Endothelial cell of umbilical vein (primary cell): ENCODE measurements around the gene ZNF672. TPM values are rescaled to one million over a fixed set of nuclear protein-coding genes. Genes with fewer than 3 reads are reported as not detected.

Experiments used
- BruUV-seq: library from RNA; stranded (reverse); fragments of 400-500 nt; replicated peaks from 2 replicates; lab custom pipeline; 2021; lab: Mats Ljungman, UMichigan
- CTCF ChIA-PET: fragments of 300-600, 350-600 bp; sonication (Branson Sonifier 250); formaldehyde crosslinking; loops from one replicate; lab custom pipeline; 2021; ENCODE audit warnings: antibody characterized with exemption, inconsistent platforms; lab: Charles Lee
- POLR2A ChIA-PET: fragments of 300-600, 350-600 bp; sonication (Branson Sonifier 250); formaldehyde crosslinking; loops from one replicate; lab custom pipeline; 2021; ENCODE audit warnings: antibody characterized with exemption, inconsistent platforms; lab: Charles Lee
- DNase-seq: peaks from one replicate; pipeline ENCODE4 v3.0.0-alpha.2; 2011; ENCODE audit warnings: low read depth, low spot score
- FAIRE-seq: peaks from 2 replicates; lab custom pipeline; 2011; peaks lifted over from hg19 to GRCh38; lab: Jason Lieb, UNC
- H2AFZ ChIP-seq: 2 replicates; pipeline ENCODE4 v1.6.0; 2012; ENCODE audit warnings: low read depth, low read length, control low read depth, inconsistent platforms
- H3K27ac ChIP-seq: 2 replicates; pipeline ENCODE4 v1.5.1; 2011; ENCODE audit warnings: low read depth, mild to moderate bottlenecking, control low read depth, low read length, moderate library complexity; ENCODE audit not compliant: insufficient read depth
- H3K27me3 ChIP-seq, 2 experiments: 2 replicates each; pipeline versions ENCODE4 v1.6.0 to v1.6.1; 2011; ENCODE audit warnings: low read length in 2 of 2, mixed read lengths in 1 of 2; ENCODE audit not compliant: control insufficient read depth in 2 of 2, insufficient read depth in 2 of 2
- H3K36me3 ChIP-seq, 2 experiments: 2 replicates in 1 of 2; 3 replicates in 1 of 2; pipeline ENCODE4 v1.5.1; 2011; ENCODE audit warnings: low read length in 2 of 2, mild to moderate bottlenecking in 1 of 2, moderate library complexity in 1 of 2; ENCODE audit not compliant: control insufficient read depth in 2 of 2, insufficient read depth in 2 of 2; ENCODE audit errors: extremely low read depth in 1 of 2
- H3K4me1 ChIP-seq: 3 replicates; pipeline ENCODE4 v1.5.1; 2011; ENCODE audit warnings: mild to moderate bottlenecking, low read length; ENCODE audit not compliant: control insufficient read depth, insufficient read depth; ENCODE audit errors: extremely low read depth
- H3K4me2 ChIP-seq: 2 replicates; pipeline ENCODE4 v1.6.1; 2011; ENCODE audit warnings: low read length, control low read depth, mixed read lengths; ENCODE audit not compliant: insufficient read depth
- H3K4me3 ChIP-seq, 3 experiments: fragments of 200-600 bp in 1 of 3; sonication (generic), shearing (Covaris generic) in 1 of 3; replicated peaks in 1 of 3; 2 replicates each; pipeline ENCODE4 v1.5.1; 2011 to 2016; ENCODE audit warnings: control low read depth in 3 of 3, low read length in 3 of 3, mild to moderate bottlenecking in 2 of 3, inconsistent platforms in 1 of 3, low read depth in 1 of 3, moderate library complexity in 1 of 3; ENCODE audit not compliant: insufficient read depth in 1 of 3
- H3K79me2 ChIP-seq: 2 replicates; pipeline ENCODE4 v1.6.0; 2012; ENCODE audit warnings: low read length, inconsistent platforms; ENCODE audit not compliant: control insufficient read depth, insufficient read depth
- H3K9ac ChIP-seq: replicated peaks from 2 replicates; pipeline ENCODE3; 2011; ENCODE audit warnings: low read length, control low read depth; ENCODE audit not compliant: insufficient read depth; ENCODE audit errors: extremely low read depth
- H3K9me1 ChIP-seq: replicated peaks from 3 replicates; pipeline ENCODE4 v1.6.0; 2011; ENCODE audit warnings: mild to moderate bottlenecking, low read length; ENCODE audit not compliant: control insufficient read depth, insufficient read depth; ENCODE audit errors: extremely low read depth
- H3K9me3 ChIP-seq: replicated peaks from 2 replicates; pipeline ENCODE4 v1.5.1; 2012; ENCODE audit warnings: low read length, inconsistent platforms; ENCODE audit not compliant: control insufficient read depth, insufficient read depth
- H4K20me1 ChIP-seq: replicated peaks from 2 replicates; pipeline ENCODE3; 2011; ENCODE audit warnings: mild to moderate bottlenecking, low read length; ENCODE audit not compliant: control insufficient read depth, insufficient read depth; ENCODE audit errors: extremely low read depth
- EZH2 ChIP-seq: IDR thresholded peaks from 2 replicates; pipeline ENCODE4 v1.6.1; 2012; ENCODE audit warnings: borderline replicate concordance, low read depth, mild to moderate bottlenecking, moderate library complexity, low read length, inconsistent platforms; ENCODE audit not compliant: severe bottlenecking
- FOS ChIP-seq: IDR thresholded peaks from 2 replicates; pipeline ENCODE4 v1.6.1; 2011; ENCODE audit warnings: mild to moderate bottlenecking, low read length, moderate library complexity, borderline replicate concordance; ENCODE audit not compliant: insufficient read depth
- GATA2 ChIP-seq: IDR thresholded peaks from 2 replicates; pipeline ENCODE4 v1.7.0; 2011; ENCODE audit warnings: low read depth, mild to moderate bottlenecking, moderate library complexity, mixed read lengths, low read length; ENCODE audit not compliant: insufficient read length, insufficient read depth
- JUN ChIP-seq: IDR thresholded peaks from 2 replicates; pipeline ENCODE4 v1.6.1; 2011; ENCODE audit warnings: borderline replicate concordance, low read depth; ENCODE audit not compliant: insufficient read length, insufficient read depth
- MYC ChIP-seq: IDR thresholded peaks from one replicate; pipeline ENCODE4 v1.6.1; 2011; ENCODE audit warnings: mild to moderate bottlenecking, low read depth, low read length
- POLR2A ChIP-seq: IDR thresholded peaks from 2 replicates; pipeline ENCODE4 v1.6.1; 2012; ENCODE audit warnings: low read depth, mild to moderate bottlenecking, control low read depth, low read length
- POLR2AphosphoS5 ChIP-seq: IDR thresholded peaks from 2 replicates; pipeline ENCODE4 v1.6.1; 2012; ENCODE audit warnings: low read depth, mild to moderate bottlenecking, control low read depth, low read length, moderate library complexity; ENCODE audit not compliant: insufficient read depth
- dilution Hi-C: fragments of 300-500 bp; cut with MboI; formaldehyde crosslinking; loops from one replicate; pipeline ENCODE4 v1.15.0; 2019; ENCODE audit warnings: low sequenced_read_pairs; ENCODE audit not compliant: extremely low pct_ligation_motif_present
- intact Hi-C: fragments of 100-400 bp; cut with micrococcal nuclease; formaldehyde crosslinking; loops from one replicate; pipeline ENCODE4 v1.10.0; 2022
- polyA plus RNA-seq, 4 experiments: library from polyadenylated mRNA; depleted of rRNA in 3 of 4; stranded (reverse) in 3 of 4; unstranded in 1 of 4; fragments of >200 nt; gene quantifications; 2 replicates each; pipeline versions ENCODE4 v1.2.1 to v1.2.3, GENCODE V29; 2011 to 2012; ENCODE audit warnings: missing spikeins in 1 of 4
- total RNA-seq: library from RNA; stranded (reverse); gene quantifications from 2 replicates; pipeline ENCODE4 v1.2.3, GENCODE V29; 2021
- TF ChIP-seq, protein P1 (sequence below), 2 donors: IDR thresholded peaks; 1 replicate in 1 of 2; 2 replicates in 1 of 2; pipeline ENCODE4 v1.5.1; 2011; ENCODE audit warnings: low read length in 2 of 2, mild to moderate bottlenecking in 2 of 2, moderate library complexity in 2 of 2, control low read depth in 1 of 2, inconsistent platforms in 1 of 2, low read depth in 1 of 2; ENCODE audit not compliant: insufficient read depth in 1 of 2; ENCODE audit errors: extremely low read depth in 1 of 2
- TF ChIP-seq, protein P2 (sequence below): IDR thresholded peaks from 2 replicates; pipeline ENCODE4 v1.6.1; 2011; ENCODE audit not compliant: insufficient read depth, insufficient read length

The ZNF672 gene
- total and polyA plus RNA-seq, 2 donors (not counting 3 experiments of a cell fraction or from before 2014, with no cell fraction given), result 20.1 to 29.6 TPM

DNA sequence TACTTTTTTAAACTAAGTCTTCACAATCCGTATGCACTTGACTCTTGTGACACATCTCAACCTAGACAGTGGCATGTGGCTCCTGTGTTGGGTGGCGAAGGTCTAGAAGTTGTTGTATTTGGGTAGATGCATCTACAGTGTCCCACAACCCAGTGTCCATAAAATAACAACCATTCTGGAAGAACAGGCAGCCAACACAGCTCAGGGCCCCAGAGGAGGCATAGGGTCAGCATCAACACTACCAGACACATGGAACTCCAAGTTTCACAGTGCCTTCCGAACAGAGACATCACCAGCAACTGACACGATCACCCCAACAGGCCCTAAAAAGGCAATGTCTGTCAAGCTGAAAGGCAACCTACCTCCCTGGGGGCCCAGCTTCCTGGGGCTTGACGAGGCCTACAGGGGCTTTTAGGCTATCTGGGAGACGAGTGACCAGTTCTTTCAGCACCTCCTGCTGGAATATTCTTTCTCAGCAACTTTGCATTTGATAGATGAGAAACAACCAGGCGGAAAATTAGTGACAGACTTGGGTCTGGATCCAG lies 17.9 kb upstream of the ZNF672 start:
- DNase-seq (no peak), FAIRE-seq (no peak)
- CTCF ChIA-PET, result interaction anchor here (1.2 to 1.3 kb wide), 2 partner anchors 30 to 200 kb away, joined by 3 read pairs; no protein-coding TSS in a partner anchor
- Histone ChIP-seq H3K4me2 (no peak overlapping the region), H3K9me3 (no peaks in the 10 kb centered on the region), H3K9me1 (no peaks in the 10 kb centered on the region), H4K20me1 (no peaks in the 10 kb centered on the region), H3K27ac (no peak overlapping the region), H3K79me2 (peaks cover 54% of the 10 kb centered on the region), H3K4me3 (no peak overlapping the region), H3K9ac (no peak overlapping the region), H3K4me1 (peaks cover 25% of the 10 kb centered on the region), H3K27me3 (no peaks in the 10 kb centered on the region), H2AFZ (no peak overlapping the region), H3K36me3 (peaks cover 7 to 34% of the 10 kb centered on the region in 2 experiments)
- no TSS peak for BruUV-seq
- dilution Hi-C loops, result no loop called here
- POLR2A ChIA-PET, result no interaction called here
- intact Hi-C loops, result no loop called here
- no peak for TF ChIP-seq POLR2AphosphoS5
- TF ChIP-seq, protein P1, sequence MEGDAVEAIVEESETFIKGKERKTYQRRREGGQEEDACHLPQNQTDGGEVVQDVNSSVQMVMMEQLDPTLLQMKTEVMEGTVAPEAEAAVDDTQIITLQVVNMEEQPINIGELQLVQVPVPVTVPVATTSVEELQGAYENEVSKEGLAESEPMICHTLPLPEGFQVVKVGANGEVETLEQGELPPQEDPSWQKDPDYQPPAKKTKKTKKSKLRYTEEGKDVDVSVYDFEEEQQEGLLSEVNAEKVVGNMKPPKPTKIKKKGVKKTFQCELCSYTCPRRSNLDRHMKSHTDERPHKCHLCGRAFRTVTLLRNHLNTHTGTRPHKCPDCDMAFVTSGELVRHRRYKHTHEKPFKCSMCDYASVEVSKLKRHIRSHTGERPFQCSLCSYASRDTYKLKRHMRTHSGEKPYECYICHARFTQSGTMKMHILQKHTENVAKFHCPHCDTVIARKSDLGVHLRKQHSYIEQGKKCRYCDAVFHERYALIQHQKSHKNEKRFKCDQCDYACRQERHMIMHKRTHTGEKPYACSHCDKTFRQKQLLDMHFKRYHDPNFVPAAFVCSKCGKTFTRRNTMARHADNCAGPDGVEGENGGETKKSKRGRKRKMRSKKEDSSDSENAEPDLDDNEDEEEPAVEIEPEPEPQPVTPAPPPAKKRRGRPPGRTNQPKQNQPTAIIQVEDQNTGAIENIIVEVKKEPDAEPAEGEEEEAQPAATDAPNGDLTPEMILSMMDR (IDR thresholded peaks at IDR 0.05; ENCODE audit: extremely low read depth in 1 of 2, insufficient read depth in 1 of 2, low read depth in 1 of 2, low read length in 2 of 2), result no peak
- no peak for TF ChIP-seq JUN
- TF ChIP-seq GATA2, result no peak
- TF ChIP-seq POLR2A, result no peak
- TF ChIP-seq, protein P2, sequence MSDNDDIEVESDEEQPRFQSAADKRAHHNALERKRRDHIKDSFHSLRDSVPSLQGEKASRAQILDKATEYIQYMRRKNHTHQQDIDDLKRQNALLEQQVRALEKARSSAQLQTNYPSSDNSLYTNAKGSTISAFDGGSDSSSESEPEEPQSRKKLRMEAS, result no peak
- TF ChIP-seq FOS, result no peak
- no peak for TF ChIP-seq MYC
- no peak for TF ChIP-seq EZH2
